GM21367 (cell line): ENCODE results near the gene STAT5A.
"Not testable (repeated sequence)": the region's sequence is repeated elsewhere in the genome, so short reads cannot be mapped to it uniquely, and the experiment has no call there.

Experiments
- ATAC-seq: cut with Tn5 transposase; IDR thresholded peaks from one replicate; pipeline ENCODE4 v1.9.1; 2021; ENCODE audit not compliant: unreplicated experiment

STAT5A gene

GRCh38 chr17:42287977-42288802 lies at the start of gene STAT5A:
STAT5A (plus strand) TSS chr17:42288498; CDS start chr17:42289412, 914 bp downstream.
- no peak for ATAC-seq

DNA sequence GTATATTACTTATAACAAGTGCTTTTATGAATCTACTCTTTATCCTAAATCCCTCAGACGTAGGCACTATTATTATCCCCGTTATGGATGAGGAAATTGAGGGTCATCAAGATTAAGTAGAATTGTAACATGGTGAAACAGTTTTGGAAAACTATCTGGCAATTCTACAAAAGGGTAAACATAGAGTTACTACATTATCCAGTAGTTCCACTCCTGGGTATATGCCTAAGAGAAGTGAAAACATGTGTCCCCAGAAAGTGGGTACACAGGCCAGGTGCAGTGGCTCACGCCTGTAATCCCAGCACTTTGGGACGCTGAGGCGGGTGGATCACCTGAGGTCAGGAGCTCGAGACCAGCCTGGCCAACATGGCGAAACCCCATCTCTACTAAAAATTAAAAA lies 48.7 kb upstream of the STAT5A start:
- not testable (repeated sequence) for ATAC-seq

DNA sequence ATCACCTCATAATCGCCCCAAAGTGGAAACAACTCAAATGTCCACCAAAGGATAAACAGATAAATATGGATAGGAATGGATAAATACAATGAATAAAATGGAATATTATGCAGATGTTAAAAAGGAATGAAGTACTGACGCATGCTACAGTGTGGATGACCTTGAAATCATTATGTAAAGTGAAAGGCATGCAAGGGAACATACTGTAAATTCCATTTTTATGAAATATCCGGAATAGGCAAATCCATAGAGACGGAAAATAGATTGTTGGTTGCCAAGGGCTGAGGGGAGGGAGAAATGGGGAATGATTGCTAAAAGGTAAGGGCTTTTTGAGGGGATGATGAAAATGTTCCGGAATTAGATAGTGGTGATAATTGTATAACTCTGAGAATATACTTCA lies 48.1 kb upstream of the STAT5A start:
- ATAC-seq = no peak

- ATAC-seq = not testable (repeated sequence)
These were observed 47.4 kb upstream of the STAT5A start for GRCh38 chr17:42240863-42241262.

GRCh38 chr17:42241871-42242270 lies 46.4 kb upstream of the STAT5A start:
- no peak for ATAC-seq

- no peak for ATAC-seq
These were observed 44.8 kb upstream of the STAT5A start for GRCh38 chr17:42243493-42243982.

DNA sequence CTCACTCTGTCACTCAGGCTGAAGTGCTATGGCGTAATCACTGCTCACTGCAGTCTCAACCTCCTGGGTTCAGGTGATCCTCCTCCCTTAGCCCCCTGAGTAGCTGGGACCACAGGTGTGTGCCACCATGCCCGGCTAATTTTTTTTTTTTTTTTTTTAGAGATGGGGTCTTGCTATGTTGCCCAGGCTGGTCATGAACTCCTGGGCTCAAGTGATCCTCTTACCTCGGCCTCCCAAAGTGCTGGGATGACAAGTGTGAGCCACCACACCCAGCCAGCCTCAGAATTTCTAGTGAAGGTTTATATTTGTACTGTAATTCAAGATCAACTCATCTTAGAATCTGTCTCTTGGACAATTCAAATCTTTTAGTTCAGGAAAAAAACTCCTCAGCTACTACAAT lies 44.2 kb upstream of the STAT5A start:
- not testable (repeated sequence) for ATAC-seq

GRCh38 chr17:42245183-42245582 lies 43.1 kb upstream of the STAT5A start:
- not testable (repeated sequence) for ATAC-seq

DNA sequence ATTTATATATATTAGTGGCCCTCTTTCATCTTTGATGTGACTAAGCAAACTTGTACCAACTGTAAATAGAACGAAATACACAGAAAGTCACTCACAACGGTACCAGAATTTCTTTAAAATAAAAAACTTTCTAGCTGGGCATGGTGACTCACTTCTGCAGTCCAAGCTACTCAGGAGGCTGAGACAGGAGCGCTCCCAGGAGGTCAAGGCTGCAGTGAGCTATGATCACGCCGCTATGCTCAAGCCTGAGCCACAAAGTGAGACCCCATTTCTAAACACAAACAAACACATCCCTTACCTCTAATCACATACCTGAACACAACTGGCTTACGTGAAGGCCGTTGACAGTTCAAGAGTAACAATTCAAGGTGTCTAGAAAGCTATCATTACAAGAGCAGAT lies 41.8 kb upstream of the STAT5A start:
- no peak for ATAC-seq

GRCh38 chr17:42247734-42248133 lies 40.6 kb upstream of the STAT5A start:
- no peak for ATAC-seq

- ATAC-seq = peak; percentile 59
These were observed 39.7 kb upstream of the STAT5A start for GRCh38 chr17:42248351-42249179.

- ATAC-seq = no peak
These were observed 38.4 kb upstream of the STAT5A start for GRCh38 chr17:42249681-42250446.

DNA sequence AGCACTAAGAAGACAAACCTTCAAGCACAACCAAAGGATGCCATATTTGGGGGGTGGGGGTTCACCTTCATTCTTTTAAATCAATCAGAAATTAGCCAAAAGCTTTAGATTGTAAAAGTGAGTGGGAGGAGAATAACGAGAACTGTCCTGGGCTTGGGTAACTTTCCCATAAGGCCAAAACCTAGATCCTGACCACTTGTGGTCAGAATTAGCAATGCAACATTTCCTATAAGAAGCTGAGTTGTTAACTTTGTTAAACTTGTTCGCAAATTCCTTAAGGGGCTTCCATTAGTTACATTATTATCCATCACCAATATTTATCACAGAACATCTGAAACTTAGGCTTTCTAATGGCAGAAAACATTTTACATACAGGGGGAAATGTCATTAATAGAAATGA lies 37.2 kb upstream of the STAT5A start:
- ATAC-seq = no peak

DNA sequence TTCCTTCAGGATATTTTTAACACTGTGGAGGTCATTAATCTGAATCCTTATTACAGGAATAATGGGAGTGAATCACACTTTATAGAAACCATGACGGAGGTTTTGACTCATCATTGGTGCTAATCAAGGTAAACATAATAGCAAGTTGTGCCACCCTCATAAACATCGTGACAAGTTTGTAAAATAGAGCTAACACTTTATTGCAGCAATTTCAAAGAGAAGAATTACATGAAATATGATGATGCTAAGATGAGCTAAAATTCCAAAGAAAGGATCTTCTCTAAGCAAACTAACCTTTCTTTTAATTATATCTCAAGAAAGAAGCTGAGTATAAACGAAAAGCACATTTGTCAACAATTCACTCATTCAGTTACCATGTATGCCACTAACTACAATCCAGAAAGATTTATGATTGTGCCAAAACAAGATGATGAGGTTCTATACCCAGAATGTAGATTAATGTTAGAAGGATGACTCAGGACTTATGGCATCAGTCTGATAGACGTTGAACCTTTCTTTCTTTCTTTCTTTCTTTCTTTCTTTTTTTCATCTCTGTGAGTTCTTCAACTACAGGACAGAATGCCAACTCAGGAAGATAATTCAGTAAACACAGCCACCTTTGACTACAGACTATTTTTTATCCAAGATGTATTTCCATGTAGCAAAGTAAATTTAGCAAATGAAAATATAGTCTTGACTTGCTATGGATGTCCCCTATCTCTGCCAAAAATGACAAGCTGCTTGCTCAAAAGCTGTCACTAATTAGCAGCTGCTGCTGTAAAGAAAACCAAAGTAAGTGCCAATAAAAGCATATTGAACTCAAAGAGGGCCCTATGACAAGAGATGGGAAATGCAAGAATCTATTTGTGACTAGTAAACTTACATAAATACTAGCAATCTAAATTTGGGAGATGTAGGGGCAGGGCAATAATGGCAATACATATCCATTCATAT lies 35.4 kb upstream of the STAT5A start:
- no peak for ATAC-seq

DNA sequence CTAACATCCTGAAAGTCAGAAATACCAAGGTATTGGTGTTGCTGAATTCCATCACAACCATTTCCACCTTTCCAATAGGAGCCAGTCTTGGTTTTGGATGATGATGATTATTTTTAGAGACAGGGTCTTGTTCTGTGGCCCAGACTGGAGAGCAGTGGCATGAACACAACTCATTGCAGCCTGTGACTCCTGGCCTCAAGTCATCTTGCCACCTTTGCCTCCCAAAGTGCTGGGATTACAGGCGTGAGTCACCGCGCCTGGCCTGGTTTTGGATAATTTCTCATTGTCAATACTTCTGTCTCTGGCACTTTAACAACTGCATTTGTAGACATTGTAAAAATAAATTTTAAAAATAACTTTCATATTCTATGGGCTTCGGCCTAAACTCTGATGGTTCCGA lies 34.7 kb upstream of the STAT5A start:
- ATAC-seq = no peak

DNA sequence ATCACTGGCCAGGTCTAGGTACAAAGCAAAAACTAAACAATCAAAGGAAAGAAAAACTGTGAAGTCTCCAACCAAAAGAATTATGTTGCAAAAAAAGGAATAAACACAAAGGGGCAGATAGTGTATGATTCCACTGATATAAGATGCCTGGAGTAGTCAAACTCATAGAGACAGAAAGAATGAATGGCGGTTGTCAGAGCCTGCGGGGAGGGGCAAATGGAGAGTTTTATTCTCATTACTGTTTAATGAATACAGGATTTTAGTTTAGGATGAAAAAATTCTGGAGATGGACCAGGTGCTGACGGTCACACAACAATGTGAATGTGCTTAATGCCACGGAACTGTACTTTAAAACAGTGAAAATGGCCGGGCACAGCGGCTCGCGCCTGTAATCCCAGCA lies 32.9 kb upstream of the STAT5A start:
- no peak for ATAC-seq

DNA sequence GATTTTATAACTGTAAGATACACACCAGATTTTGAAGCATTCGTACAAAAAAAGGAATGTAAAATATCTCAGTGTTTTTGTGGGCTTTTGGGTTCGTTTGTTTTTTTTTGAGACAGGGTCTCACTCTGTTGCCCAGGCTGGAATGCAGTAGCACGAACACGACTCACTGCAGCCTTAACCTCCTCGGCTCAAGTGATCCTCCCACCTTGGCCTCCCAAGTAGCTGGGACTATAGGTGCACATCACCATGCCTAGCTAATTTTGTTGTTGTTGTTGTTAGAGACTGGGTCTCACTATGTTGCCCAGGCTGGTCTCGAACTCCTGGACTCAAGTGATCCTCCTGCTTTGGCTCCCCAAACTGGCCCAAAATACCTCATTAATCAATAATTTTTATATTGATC lies 28.0 kb upstream of the STAT5A start:
- no peak for ATAC-seq

GRCh38 chr17:42264366-42264765 lies 23.9 kb upstream of the STAT5A start:
- not testable (repeated sequence) for ATAC-seq

- ATAC-seq = no peak
These were observed 21.8 kb upstream of the STAT5A start for GRCh38 chr17:42266462-42266861.
